GM12891 (cell line): ENCODE results near the gene EYA2.

Experiments used
- DNase-seq: peaks from one replicate; pipeline ENCODE4 v3.0.0; 2011; ENCODE audit warnings: low spot score; ENCODE audit not compliant: insufficient read length
- FAIRE-seq: peaks from 2 replicates; lab custom pipeline; 2011; peaks lifted over from hg19 to GRCh38; lab: Jason Lieb, UNC
- PAX5 ChIP-seq: IDR thresholded peaks from 2 replicates; pipeline ENCODE4 v1.6.1; 2011; ENCODE audit warnings: low read length, moderate library complexity, mild to moderate bottlenecking; ENCODE audit not compliant: insufficient read depth, severe bottlenecking
- POLR2A ChIP-seq: IDR thresholded peaks from 2 replicates; pipeline ENCODE4 v1.6.1; 2011; ENCODE audit warnings: low read depth, low read length, control low read depth
- POLR2AphosphoS5 ChIP-seq: IDR thresholded peaks from 2 replicates; pipeline ENCODE4 v1.6.1; 2011; ENCODE audit warnings: low read depth, low read length, control low read depth
- POU2F2 ChIP-seq: IDR thresholded peaks from 2 replicates; pipeline ENCODE4 v1.6.1; 2011; ENCODE audit warnings: low read depth, mild to moderate bottlenecking, control low read depth, low read length, moderate library complexity
- SPI1 ChIP-seq: IDR thresholded peaks from 2 replicates; pipeline ENCODE4 v1.6.1; 2011; ENCODE audit warnings: low read depth, low read length, control low read depth
- TAF1 ChIP-seq: IDR thresholded peaks from 2 replicates; pipeline ENCODE4 v1.6.1; 2011; ENCODE audit warnings: low read depth, low read length, control low read depth

Gene EYA2

DNA sequence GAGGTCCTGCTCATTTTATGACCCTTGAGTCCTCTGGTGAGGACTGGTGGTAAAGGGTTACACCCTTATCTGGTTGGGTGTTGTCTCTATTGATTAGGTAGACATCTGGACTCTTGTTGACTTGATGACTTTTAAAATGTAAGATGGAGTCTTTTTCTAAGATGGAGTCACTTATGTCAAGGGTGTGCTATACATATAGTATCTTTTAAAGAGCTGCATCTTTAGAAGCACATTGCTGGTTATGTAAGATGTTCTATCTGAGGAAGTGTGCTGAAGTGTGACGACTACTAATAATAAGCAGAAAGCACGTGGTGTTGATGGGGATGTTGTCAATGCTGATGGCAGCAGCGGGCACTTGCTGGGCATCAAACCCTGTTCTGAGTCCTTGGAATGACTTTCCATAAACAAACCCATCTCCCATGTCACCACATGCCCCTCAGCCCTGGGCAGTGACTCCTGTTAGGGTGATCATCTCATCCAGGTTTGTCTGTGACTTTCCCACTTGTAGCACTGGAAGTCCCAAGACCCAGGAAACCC, 229.6 kb downstream of the EYA2 start:
- no peak for DNase-seq
- no peak for FAIRE-seq
- TF ChIP-seq POLR2A = no peak
- no peak for TF ChIP-seq PAX5
- TF ChIP-seq SPI1 = no peak

- TF ChIP-seq POLR2A (no peak), POU2F2 (no peak), SPI1 (no peak), TAF1 (no peak), POLR2AphosphoS5 (no peak), PAX5 (no peak)
- FAIRE-seq = no peak
Measured at GRCh38 chr20:47125508-47125757, 230.8 kb downstream of the EYA2 start.

DNA sequence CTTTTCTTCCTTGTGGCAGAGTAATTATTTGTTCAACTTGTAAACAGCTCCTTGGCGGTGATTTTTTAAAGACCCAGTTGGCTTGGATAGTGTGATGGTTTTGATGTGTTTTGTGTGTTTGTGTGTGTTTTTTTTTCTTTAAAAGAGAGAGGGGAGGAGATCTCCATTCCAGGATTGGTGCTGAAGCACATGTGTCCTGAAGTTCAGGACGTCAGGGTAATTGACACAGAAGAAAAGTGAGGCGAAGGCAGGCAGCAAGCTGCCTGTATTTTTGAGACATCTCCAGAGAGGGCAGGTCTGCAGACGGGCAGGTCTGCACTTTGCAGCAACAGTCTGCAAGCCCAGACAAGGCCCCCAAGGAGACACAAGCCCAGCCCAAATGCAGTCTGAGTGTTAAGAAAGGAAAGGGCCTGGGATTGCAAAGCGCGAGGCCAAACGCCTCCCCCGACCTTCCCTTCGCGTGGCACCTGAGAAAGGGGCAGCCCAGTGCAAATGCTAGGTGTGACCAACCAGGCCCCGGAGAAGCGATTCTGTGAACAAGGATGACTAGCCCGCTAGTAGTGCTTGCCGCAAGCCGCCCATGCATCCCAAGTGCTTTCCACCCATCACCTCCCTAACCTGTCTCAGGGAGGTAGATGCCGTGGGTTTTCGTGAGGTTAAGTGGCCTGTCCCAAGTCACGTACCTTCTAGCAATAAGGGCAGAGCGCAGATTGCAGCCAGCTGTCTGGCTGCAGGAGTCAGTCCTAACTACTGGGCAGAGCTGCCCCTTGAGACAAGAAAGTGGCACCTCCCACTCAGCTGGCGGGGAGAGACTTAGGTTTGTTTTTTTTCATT, 231.3 kb downstream of the EYA2 start:
- no peak for FAIRE-seq
- TF ChIP-seq POU2F2 = no peak
- no peak for TF ChIP-seq SPI1
- TF ChIP-seq PAX5 = no peak
- TF ChIP-seq TAF1 = no peak
- TF ChIP-seq POLR2A = no peak
- TF ChIP-seq POLR2AphosphoS5 = no peak
- no peak for DNase-seq

More at GRCh38 chr20:47125508-47125757, 230.8 kb downstream of the EYA2 start:
- DNase-seq = no peak

- FAIRE-seq (no peak), DNase-seq (no peak)
- TF ChIP-seq TAF1 = no peak
- TF ChIP-seq SPI1 = no peak
- no peak for TF ChIP-seq POLR2AphosphoS5
- TF ChIP-seq POLR2A = no peak
- TF ChIP-seq PAX5 = no peak
- TF ChIP-seq POU2F2 = no peak
Measured at GRCh38 chr20:47126709-47127108, 232.1 kb downstream of the EYA2 start.

DNA sequence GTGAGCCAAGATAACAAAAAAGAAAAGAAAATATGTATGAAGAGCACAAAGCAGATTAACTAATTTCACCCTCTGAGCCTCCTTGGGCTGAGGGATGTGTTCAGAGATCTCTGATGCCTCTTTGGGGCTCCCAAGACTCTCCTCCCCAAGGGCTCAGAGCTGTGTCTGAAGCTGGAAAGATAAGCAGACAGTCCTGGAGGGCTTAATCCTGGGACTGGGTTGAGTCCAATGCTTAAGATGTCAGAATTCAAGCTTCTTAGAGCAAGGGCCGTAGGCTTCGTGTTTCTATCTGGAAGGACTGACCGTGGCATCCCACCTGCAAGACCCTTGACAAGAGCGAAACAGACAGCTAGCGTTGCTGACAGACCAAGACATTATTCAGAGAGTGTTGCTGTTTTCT, 232.9 kb downstream of the EYA2 start:
- DNase-seq = no peak
- TF ChIP-seq PAX5 = no peak
- no peak for TF ChIP-seq TAF1
- no peak for TF ChIP-seq POU2F2
- no peak for TF ChIP-seq POLR2A
- TF ChIP-seq SPI1 = no peak
- TF ChIP-seq POLR2AphosphoS5 = no peak

GRCh38 chr20:47127999-47128398, 233.4 kb downstream of the EYA2 start:
- no peak for FAIRE-seq
- no peak for DNase-seq
- TF ChIP-seq POLR2AphosphoS5 (no peak), PAX5 (no peak), TAF1 (no peak), SPI1 (no peak), POLR2A (no peak), POU2F2 (no peak)

More for the DNA sequence above, 232.9 kb downstream of the EYA2 start:
- no peak for FAIRE-seq

DNA sequence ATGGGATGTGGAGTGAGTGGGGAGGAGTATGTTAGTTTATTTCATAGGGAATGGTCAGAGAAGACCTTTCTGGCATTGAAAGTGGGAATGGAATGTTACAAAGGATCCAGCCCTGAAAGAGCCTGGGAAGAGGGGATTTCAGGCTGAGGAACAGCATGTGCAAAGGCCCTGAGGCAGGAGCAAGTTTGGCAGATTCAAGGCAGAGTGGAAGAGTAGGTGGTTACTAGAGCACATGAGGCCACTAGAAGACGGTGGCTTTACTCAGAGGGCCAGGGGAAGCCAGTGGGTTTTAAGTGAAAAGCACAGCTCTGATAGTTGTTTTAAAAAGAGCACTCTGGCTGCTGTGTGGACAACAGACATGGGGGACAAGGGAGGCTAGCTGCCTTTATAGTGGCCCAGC, 234.7 kb downstream of the EYA2 start:
- TF ChIP-seq SPI1 (no peak), POLR2A (no peak), POU2F2 (no peak), TAF1 (no peak), POLR2AphosphoS5 (no peak)
- FAIRE-seq (no peak), DNase-seq (no peak)

- no peak for DNase-seq
- no peak for TF ChIP-seq TAF1
- no peak for TF ChIP-seq POLR2A
- no peak for FAIRE-seq
Measured at GRCh38 chr20:47133809-47134456, 239.3 kb downstream of the EYA2 start.

- TF ChIP-seq POLR2AphosphoS5 (no peak), TAF1 (no peak), PAX5 (no peak)
- DNase-seq (no peak), FAIRE-seq (no peak)
Measured at GRCh38 chr20:47136782-47137181, 242.1 kb downstream of the EYA2 start.

DNA sequence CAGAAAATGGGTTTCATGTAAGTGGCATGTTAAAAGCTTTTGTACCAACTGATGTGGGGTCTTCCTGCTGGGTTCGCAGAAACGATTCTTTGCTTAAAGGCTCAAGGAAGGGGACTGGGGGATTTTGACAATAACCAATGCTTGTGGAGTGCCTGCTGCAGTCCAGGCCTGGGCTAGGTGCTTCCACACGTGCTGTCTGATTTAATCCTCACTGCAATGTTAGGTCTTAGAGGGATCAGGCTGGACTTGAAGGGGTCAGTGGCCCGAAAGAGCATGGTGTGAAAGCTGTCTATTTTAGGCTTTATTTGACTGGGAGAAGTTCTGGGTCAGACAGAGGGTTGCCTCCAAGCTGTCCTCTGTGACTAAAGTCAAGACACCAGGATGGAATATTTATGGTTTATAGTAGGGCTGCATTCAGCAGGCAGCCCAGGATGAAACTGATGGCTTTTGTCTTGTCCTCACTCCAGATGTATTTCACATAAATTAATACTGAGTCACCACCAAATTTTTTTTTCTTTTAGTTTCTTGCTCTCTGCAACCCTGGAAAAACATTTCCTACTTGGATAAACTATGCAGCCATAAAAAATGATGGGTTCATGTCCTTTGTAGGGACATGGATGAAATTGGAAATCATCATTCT, 242.7 kb downstream of the EYA2 start:
- TF ChIP-seq SPI1 = no peak
- TF ChIP-seq POLR2AphosphoS5 = no peak
- TF ChIP-seq POLR2A = no peak
- no peak for TF ChIP-seq PAX5
- TF ChIP-seq TAF1 = no peak
- no peak for TF ChIP-seq POU2F2
- no peak for DNase-seq
- FAIRE-seq = no peak
